CD4-positive, alpha-beta T cell (primary cell): ENCODE measurements around the gene C19orf47. TPM values are rescaled to one million over a fixed set of nuclear protein-coding genes. Genes with fewer than 3 reads are reported as not detected.

ENCODE experiments used
- ATAC-seq: fragments of 200-7000 bp; cut with Tn5 transposase; one replicate; pipeline ENCODE4 v1.10.0; 2022; ENCODE audit warnings: mild to moderate bottlenecking; ENCODE audit not compliant: poor library complexity
- CTCF ChIA-PET: fragments of 350-600 bp; sonication (Branson Sonifier 250); formaldehyde crosslinking; loops from one replicate; lab custom pipeline; 2021; ENCODE audit warnings: antibody characterized with exemption, inconsistent platforms; lab: Charles Lee
- POLR2A ChIA-PET: fragments of 350-600 bp; sonication (Branson Sonifier 250); formaldehyde crosslinking; loops from one replicate; lab custom pipeline; 2021; ENCODE audit warnings: antibody characterized with exemption, inconsistent platforms; lab: Charles Lee
- DNase-seq, 14 experiments: peaks; one replicate each; pipeline ENCODE4 v3.0.0-alpha.2; 2013 to 2020; ENCODE audit warnings: mixed read lengths in 2 of 14
- H3K27ac ChIP-seq, 2 donors: one replicate each; pipeline versions ENCODE4 v1.5.1 to v1.7.0; 2013; ENCODE audit warnings: low read length in 2 of 2, low read depth in 1 of 2, mild to moderate bottlenecking in 1 of 2
- H3K27me3 ChIP-seq, 2 experiments: 1 replicate in 1 of 2; 2 replicates in 1 of 2; pipeline versions ENCODE4 v1.6.1 to v1.7.0; 2013; ENCODE audit warnings: low read length in 2 of 2, control low read depth in 1 of 2, mild to moderate bottlenecking in 1 of 2, moderate library complexity in 1 of 2; ENCODE audit not compliant: insufficient read depth in 2 of 2, control insufficient read depth in 1 of 2
- H3K36me3 ChIP-seq: one replicate; pipeline ENCODE4 v1.6.1; 2013; ENCODE audit warnings: low read length, control low read depth; ENCODE audit not compliant: insufficient read depth
- H3K4me1 ChIP-seq: one replicate; pipeline ENCODE4 v1.6.1; 2013; ENCODE audit warnings: low read length, control low read depth; ENCODE audit not compliant: insufficient read depth
- H3K4me3 ChIP-seq: one replicate; pipeline ENCODE4 v1.5.1; 2013; ENCODE audit warnings: mild to moderate bottlenecking, low read length, moderate library complexity
- H3K9me3 ChIP-seq, 2 experiments: 1 replicate in 1 of 2; 2 replicates in 1 of 2; pipeline versions ENCODE4 v1.6.1 to v1.7.0; 2013; ENCODE audit warnings: low read length in 2 of 2, mild to moderate bottlenecking in 2 of 2, control low read depth in 1 of 2, moderate library complexity in 1 of 2; ENCODE audit not compliant: control insufficient read depth in 1 of 2, insufficient read depth in 1 of 2
- H3K27ac Mint-ChIP-seq: one replicate; pipeline ENCODE4 v1.8.0; 2020; ENCODE audit warnings: mixed read lengths
- H3K27me3 Mint-ChIP-seq: one replicate; pipeline ENCODE4 v1.8.0; 2021; ENCODE audit warnings: mixed read lengths
- H3K36me3 Mint-ChIP-seq: one replicate; pipeline ENCODE4 v1.8.0; 2021; ENCODE audit warnings: low read depth, mixed read lengths
- H3K4me1 Mint-ChIP-seq: one replicate; pipeline ENCODE4 v1.8.0; 2021; ENCODE audit warnings: low read depth, mixed read lengths
- H3K4me3 Mint-ChIP-seq: one replicate; pipeline ENCODE4 v1.8.0; 2020; ENCODE audit warnings: mild to moderate bottlenecking, mixed read lengths
- H3K9me3 Mint-ChIP-seq: one replicate; pipeline ENCODE4 v1.8.0; 2020; ENCODE audit warnings: mixed read lengths
- CTCF ChIP-seq: fragments of 200-600 bp; IDR thresholded peaks from one replicate; pipeline ENCODE4 v1.8.0; 2022; ENCODE audit warnings: antibody characterized with exemption, mild to moderate bottlenecking
- intact Hi-C, 2 experiments: fragments of 100-400 bp; cut with DNase I in 1 of 2; cut with micrococcal nuclease in 1 of 2; formaldehyde crosslinking; loops; one replicate each; pipeline versions ENCODE4 v1.15.1 to v1.9.0; 2023 to 2025; cut with DNase I, micrococcal nuclease
- total RNA-seq, 174 experiments: library from RNA in 2 of 174; stranded (reverse) in 2 of 174; gene quantifications; one replicate each; pipeline ENCODE4 v1.2.3 and lab custom pipeline; 2021 to 2026

C19orf47 gene
- total RNA-seq, 2 experiments from 2014 or later = 10.1 to 11.2 TPM

GRCh38 chr19:40383668-40384248 lies 35.6 kb upstream of the C19orf47 start:
- Mint-ChIP-seq H3K9me3 (no peaks in the 10 kb centered on the region), H3K4me1 (no peaks in the 10 kb centered on the region), H3K4me3 (no peak overlapping the region), H3K27me3 (no peaks in the 10 kb centered on the region), H3K27ac (no peak overlapping the region), H3K36me3 (peaks cover 7% of the 10 kb centered on the region)
- Histone ChIP-seq H3K9me3 (no peaks in the 10 kb centered on the region), H3K27me3 (no peaks in the 10 kb centered on the region), H3K4me3 (no peak overlapping the region), H3K27ac (no peak overlapping the region), H3K4me1 (no peaks in the 10 kb centered on the region), H3K36me3 (no peaks in the 10 kb centered on the region)
- TF ChIP-seq CTCF = no peak
- POLR2A ChIA-PET = no interaction called here
- CTCF ChIA-PET = no interaction called here
- no peak for DNase-seq
- ATAC-seq = no peak
- intact Hi-C loops = no loop called here

GRCh38 chr19:40381321-40381720 lies 33.1 kb upstream of the C19orf47 start:
- no peak for TF ChIP-seq CTCF
- no peak overlapping the region for H3K4me3 Mint-ChIP-seq
- H3K27ac Mint-ChIP-seq = no peak overlapping the region
- Histone ChIP-seq H3K4me3 (no peak overlapping the region), H3K27me3 (no peaks in the 10 kb centered on the region), H3K36me3 (peaks cover 6% of the 10 kb centered on the region), H3K4me1 (no peaks in the 10 kb centered on the region), H3K9me3 (no peaks in the 10 kb centered on the region), H3K27ac (no peak overlapping the region)
- DNase-seq (no peak), ATAC-seq (no peak)
- H3K27me3 Mint-ChIP-seq = no peaks in the 10 kb centered on the region
- intact Hi-C loops = no loop called here
- peaks cover 10% of the 10 kb centered on the region for H3K36me3 Mint-ChIP-seq
- ChIA-PET POLR2A (no interaction called here), CTCF (interaction anchor here (0.6 kb wide), 1 partner anchor 981 kb away, joined by 3 read pairs; no protein-coding TSS in a partner anchor)
- no peaks in the 10 kb centered on the region for H3K9me3 Mint-ChIP-seq
- no peaks in the 10 kb centered on the region for H3K4me1 Mint-ChIP-seq

GRCh38 chr19:40380199-40381037 lies 32.2 kb upstream of the C19orf47 start:
- no peaks in the 10 kb centered on the region for H3K4me1 ChIP-seq
- intact Hi-C loops = no loop called here
- no peaks in the 10 kb centered on the region for H3K27me3 ChIP-seq
- H3K27ac ChIP-seq = no peak overlapping the region
- Mint-ChIP-seq H3K9me3 (no peaks in the 10 kb centered on the region), H3K4me1 (no peaks in the 10 kb centered on the region), H3K27me3 (no peaks in the 10 kb centered on the region), H3K4me3 (no peak overlapping the region), H3K27ac (no peak overlapping the region), H3K36me3 (peaks cover 12% of the 10 kb centered on the region)
- H3K9me3 ChIP-seq = no peaks in the 10 kb centered on the region
- ChIA-PET POLR2A (no interaction called here), CTCF (no interaction called here)
- no peak overlapping the region for H3K4me3 ChIP-seq
- no peak for DNase-seq
- ATAC-seq = no peak
- TF ChIP-seq CTCF = no peak
- H3K36me3 ChIP-seq = peaks cover 6% of the 10 kb centered on the region
